ENCODE measurements around the gene ADRB1.

DNA sequence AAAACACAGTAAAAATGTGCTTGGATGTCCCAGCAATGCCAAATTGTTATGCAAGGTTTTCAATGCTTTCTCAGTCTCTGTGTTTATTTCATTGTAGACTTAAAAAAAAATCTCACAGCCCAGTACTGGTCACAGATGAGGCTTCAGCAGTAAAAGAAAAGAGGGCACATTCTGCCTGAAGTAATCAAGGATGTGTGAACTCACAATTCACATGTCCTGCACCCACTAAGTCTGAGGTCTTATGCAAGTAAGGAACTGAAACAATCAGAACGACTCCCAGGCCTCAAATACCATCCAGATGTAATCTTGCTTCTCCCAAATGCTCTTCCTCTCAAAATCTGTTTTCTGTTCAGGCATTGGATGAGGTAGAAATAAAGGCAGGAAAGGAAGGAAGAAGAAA is 33.7 kb downstream of the ADRB1 start:
- no peak for TF ChIP-seq SUZ12 (IDR thresholded peaks at IDR 0.05; ENCODE audit: extremely low read depth, insufficient read depth, insufficient read length)
- no peak for TF ChIP-seq YY1 (IDR thresholded peaks at IDR 0.05; ENCODE audit: insufficient read depth, insufficient read length)
- no peak for TF ChIP-seq ZNF274 (IDR thresholded peaks at IDR 0.05; ENCODE audit: low read depth, low read length)

Data from NT2/D1 (cell line).